HG02642 (cell line): ENCODE measurements around the gene ATRNL1.

Source experiments
- ATAC-seq: cut with Tn5 transposase; IDR thresholded peaks from one replicate; pipeline ENCODE4 v1.9.1; 2021; ENCODE audit warnings: mild to moderate bottlenecking; ENCODE audit not compliant: unreplicated experiment, poor library complexity

Gene ATRNL1

DNA sequence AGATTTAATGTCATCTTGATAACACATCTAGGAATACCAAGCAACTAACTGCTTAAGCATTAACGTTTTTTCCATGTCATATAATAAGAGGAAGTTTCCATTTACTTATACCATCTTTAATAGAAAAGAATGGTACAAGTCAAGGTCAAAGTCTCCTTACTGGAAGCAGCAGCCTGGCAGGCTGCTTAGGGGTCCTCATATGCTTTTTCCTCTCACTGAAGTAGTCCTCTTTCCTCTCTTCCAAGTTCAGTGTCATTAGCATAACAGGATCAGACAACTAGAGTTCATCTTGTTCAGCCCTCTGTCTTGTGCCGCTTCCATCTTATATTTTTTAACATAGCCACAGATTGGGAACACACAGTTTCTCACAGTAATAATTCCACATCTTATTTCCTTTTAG, 774.1 kb downstream of the ATRNL1 start:
- ATAC-seq: no peak

DNA sequence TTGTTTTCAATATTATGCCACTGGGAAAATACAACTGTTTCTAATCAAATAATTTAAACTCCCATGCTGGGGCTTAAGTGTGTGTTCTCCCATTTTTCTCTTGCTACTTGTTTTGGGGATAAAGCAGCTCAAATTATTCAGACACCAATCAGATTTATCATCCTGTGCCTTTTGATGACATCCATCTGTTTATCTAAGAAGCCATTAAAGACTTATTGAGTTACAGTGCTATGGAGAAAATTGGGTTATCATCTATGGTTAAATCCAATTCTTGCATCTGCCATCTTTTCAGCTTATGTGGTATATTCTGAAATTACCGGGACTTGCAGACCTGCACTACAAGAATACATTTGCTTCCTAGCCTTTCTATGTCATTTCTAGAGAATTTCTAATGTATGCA, 778.7 kb downstream of the ATRNL1 start:
- ATAC-seq: no peak

DNA sequence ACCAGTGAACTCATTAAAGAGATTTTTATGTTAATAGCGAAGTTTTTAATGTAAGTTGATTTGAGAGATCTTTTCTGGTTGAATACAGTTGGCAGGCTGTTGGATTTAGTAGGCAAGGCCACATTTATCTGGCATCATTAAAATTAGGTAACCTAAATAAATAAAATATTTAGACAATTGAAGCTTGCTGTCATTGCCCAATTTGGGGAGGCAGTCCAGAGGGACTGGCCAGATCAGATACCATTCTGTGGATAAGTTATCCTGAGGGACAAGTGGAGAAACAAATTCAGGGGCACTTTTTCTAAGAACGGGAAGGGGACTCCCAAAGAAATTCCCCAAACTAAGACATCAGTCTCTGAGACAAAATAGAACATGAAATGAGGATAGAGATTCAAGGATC, 782.0 kb downstream of the ATRNL1 start:
- no peak for ATAC-seq

DNA sequence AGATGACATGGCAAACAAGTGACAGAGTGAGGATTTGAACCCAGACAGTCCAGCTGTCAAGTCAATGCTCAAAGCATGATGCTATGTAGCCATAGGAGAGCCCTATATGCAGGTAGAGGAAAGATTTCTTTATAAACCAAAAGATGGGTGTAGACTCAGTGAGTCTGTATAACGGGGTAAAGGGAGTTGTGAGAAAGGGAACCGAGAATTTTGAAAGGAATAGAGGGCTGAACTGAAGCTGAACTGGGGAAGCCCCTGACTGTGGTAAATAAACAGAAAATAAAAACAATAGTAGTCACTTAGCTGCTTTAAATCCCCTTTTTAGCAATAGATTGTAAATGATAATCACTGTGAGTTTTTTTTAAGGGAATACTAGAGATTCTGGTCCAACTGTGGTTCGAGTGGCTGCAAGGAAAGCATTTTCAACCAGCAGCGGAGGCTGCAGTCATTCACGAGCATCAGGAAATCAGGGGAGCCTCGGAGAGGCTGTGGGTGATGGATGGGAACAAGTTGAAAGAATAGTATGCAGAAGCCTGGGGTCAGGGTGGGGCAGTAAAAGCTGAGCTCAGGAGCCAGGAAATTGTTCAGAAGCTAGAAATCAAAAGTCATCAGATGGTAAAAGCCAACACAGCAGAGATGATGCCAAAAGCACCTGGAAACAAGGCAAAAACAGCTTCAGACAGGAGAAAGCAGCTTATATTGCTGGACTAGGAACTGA, 786.4 kb downstream of the ATRNL1 start:
- ATAC-seq: peak; percentile 82

DNA sequence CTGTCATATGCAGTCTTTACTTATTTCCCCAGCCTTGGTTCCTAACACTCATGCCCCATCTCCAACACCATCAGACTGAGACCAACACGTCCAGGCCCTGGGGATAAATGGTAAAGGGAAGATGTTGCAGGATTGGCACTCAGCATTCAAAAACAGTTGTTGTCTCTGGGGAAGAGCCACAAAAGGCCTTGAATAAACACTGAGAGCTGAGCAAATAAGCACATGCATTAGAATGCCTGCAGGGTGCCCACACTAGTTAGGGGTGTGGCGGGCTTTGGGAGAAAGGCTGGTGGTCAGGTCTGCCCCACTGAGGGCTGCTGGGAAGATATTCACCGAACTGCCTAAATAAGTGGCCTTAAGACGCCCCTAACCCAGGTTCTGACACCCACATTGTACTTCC, 788.9 kb downstream of the ATRNL1 start:
- no peak for ATAC-seq

DNA sequence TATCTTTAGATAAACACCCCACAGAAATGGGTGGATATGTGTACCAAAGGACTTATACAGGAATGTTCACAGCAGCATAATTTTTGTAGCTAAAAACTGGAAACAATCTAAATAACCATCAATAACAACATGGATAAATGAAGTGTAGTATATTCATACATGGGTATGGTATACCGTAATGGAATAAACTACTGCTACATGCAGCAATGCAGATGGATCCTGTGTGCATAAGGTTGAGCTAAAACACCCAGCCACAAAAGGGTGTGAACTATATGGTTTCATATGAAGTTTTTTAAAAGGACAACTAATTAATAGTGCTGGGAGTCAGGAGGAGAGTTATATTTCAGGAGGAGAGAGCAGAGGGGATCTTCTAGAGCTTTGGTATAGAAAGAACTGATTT, 790.2 kb downstream of the ATRNL1 start:
- no peak for ATAC-seq

DNA sequence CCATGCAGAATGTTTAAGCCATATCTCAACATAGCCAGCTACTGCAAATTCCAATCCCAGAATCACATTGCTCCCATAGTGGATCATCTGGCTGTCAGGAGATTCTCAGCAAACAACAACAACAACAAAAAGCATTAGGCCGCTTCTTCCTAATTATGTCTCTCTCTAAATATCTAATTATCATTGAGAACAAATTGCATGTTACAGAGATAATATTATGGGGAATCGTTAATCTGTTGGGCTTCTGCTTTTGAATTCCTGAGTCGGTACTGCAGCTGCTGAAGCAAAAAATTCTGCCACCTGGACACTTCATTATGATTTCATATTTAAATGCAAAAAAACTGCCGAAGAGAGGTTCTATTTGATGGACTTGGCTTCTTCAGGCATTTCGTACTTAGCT, 791.2 kb downstream of the ATRNL1 start:
- no peak for ATAC-seq

DNA sequence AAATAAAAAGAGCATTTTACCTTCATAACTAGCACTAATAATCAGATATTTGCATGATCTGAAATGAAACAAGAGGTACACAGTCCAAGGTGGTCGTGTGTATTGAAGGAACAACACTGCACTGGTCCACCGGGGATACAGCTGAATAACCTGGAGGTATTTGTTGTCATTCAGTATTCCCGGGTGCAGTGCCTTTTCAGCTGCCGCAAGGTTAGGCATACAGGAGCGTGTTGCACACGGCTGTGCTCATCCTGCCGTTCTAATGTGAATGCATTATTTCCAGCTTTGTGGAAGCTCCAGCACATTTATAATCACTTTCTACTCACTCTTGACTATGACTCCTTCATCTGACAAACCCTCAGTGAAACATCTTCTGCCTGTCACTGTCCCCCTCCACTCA, 802.0 kb downstream of the ATRNL1 start:
- no peak for ATAC-seq

DNA sequence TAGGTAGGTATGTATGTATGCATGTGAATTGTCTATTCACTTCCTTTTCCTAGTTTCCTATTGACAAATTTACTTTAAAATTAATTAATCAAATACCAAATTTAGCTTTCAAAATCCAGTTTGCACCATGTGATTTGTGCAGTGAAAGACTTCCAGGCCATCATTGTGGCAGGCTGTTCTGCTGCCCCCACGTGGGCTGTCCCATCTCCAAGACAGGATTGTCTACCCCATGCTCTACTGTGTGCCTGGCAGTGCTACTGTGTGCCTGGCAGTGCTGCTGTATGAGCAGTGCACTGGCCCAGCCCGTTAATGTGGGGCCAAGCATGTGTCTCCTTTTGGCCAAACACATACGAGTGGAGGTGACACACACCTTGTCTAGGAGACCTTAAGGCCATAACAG, 805.1 kb downstream of the ATRNL1 start:
- ATAC-seq: no peak

DNA sequence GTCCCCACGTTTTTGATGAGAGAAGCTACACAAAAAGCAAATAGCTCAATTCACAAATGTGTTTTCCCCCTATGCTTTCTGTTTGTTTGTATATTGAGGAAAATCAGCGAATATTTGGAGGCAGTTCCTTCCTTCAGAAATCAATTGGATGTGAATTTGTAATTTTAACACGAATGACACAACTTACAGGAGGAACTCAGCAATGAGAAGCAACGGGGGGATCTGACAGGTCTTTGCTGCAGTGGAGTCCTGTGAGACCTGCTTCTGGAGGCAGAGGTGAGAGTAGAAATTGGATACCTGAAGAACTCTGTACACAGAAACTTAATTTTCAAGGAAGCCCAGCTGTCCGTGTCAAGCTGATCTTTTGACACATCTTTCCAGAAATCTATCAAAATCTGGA, 809.4 kb downstream of the ATRNL1 start:
- ATAC-seq: no peak

DNA sequence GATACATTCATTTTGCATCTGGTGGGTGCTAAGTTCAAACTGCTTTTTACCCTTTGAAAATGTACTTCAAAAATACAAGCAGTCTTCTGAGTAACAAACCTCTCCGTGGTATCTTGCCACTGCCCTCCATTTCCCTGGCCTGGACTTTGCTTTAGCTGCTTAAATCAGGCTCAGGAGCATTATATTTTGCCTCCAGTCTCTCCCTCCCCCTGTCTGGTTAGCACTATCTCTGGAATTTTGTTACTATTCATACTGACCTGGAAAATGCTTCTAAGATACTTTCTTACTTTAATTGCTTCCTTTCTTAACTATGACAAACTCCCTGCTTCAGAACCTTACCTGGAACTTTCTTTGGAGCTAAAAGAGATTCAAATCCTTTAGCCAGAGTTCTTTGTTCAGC, 810.0 kb downstream of the ATRNL1 start:
- ATAC-seq: no peak

DNA sequence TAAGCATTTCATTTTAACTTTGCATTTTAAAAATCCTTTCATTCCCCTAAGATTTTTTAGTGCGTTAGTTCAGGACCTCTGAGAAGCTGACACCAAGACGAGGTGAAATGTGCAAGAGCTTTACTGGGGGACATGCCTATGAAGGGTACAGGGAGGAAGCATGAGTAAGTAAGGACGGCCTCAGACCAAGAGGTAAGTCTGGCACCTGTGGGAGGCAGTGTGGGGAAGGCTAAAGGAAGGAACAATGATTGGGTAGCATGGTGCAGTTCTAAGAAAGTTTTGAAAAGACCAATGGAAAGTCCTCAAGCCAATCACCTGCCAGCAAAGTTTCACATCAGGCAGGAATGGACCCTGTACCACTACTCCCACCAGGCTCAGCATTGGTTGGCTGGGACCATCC, 810.7 kb downstream of the ATRNL1 start:
- no peak for ATAC-seq

DNA sequence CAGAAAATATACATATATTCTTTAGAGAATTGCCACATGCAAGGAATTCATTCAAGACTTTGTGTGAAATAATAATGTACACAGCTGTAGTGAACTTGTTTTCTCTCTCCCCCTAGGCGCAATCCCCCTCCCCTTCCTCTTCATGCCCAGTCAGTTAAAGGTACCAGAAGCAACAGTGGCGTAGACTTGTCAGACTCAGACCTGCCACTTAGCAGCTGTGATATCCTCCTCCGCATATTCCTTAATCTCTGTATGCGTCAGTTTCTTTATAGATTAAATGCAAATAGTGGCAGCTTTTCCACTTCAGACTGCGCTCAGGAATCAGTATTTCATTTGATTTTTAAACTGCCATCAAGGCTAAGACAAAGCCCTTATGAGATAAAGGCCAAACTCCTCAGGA, 815.9 kb downstream of the ATRNL1 start:
- no peak for ATAC-seq

DNA sequence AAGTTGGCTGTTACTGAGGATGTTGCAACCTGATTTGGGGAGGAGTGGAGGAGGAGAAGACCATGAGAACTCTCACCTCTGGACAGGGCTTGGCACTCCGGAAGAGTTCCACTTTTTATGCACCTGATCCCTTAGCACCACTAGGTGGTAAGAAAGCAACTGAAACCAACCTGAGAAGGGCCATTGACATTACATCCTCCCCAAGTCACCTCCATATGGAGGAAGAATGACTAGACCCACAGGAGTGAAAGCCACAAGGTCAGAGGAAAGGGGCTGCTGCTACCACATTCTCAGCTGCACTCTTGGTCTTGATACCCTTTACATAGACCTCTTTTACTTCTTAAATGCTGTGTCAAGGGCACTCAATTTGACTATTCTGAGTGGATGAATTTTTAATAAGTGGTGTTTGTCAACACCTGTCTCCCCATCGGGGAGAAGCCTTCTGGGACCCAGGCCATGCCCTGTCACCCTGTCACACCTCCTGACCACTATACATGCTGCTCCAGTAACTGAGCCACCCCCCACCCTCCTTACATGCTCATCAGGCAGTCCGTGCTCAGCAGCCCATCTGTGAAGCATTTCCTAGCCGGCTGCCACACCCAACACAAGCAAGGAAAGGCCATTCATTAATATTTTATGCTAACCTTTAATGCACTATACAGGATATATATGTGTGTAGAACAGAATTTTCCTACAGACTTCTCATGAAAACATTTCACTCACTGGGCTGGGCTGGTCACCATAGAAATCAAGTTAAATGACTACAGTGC, 817.0 kb downstream of the ATRNL1 start:
- no peak for ATAC-seq

DNA sequence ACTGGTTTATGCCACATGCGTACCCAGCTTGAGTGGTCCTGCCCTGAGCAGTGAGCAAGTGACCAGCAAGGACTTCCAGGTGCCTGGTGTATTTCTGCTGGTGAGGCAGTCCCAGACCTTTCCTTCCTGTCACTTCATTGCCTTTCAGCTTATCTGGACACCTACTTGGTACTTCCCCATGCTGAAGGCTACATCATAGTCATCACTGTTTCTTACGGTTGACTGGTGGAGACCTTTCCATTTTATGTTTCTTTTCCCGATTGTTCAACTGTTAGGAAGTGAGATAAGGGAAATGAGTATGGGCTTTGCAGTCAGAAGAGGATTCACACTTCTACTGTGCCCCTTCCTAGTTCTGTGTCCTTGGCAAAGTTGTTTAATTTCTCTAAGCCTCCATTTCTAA, 821.3 kb downstream of the ATRNL1 start:
- no peak for ATAC-seq

DNA sequence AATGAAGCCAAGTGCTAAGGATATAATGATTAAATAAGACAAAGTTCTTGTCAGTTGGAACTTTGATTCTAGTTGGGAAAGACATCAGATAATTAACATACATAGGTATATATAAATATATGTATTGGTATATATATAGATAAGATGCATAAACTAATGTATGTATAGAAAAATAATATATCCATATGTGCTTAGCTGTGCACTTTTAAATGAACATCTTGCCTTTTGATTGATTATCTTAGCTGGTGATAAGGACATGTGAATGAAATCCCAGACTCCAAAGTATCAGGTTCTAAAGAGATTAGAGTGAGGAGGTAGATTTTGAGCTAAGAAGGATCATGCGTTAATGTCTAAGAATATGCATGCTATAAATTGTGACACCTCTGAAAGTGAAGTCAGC, 822.3 kb downstream of the ATRNL1 start:
- no peak for ATAC-seq

DNA sequence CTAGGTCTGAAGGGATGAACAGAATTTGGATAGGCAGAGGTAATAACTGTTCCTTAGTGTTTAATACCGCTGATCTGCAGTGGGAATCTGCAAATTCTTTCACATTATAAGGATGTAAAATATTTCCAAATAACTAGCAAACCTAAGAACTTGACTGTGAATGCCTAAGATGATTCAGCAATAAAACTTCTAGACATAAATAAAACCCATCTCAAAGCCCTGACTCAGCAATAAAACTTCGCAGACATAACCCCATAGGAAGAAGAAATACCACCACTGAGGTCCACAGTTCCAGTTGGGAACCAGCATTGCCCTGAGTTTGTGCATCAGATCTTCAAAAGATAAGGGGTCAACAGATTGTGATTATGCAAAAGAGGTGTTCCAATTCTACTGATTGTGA, 825.6 kb downstream of the ATRNL1 start:
- ATAC-seq: no peak

DNA sequence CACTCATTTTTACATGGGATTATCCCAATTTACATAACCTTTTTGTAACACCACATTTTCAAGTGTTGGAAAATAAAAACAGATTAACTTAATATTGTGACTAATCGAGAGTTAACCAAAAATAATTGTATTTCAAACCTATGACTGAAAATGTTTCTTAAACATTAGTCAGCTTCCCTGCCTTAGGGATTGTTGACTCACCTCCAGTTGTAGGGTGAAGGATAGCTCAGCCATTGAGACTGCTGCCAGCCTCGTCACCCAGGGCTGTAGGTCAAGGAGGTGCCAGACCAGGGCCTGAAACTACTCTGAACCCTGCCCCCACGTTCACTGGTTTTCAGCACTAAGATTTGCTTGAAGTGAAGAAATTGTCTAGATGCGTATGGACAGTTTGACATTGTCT, 828.6 kb downstream of the ATRNL1 start:
- no peak for ATAC-seq

DNA sequence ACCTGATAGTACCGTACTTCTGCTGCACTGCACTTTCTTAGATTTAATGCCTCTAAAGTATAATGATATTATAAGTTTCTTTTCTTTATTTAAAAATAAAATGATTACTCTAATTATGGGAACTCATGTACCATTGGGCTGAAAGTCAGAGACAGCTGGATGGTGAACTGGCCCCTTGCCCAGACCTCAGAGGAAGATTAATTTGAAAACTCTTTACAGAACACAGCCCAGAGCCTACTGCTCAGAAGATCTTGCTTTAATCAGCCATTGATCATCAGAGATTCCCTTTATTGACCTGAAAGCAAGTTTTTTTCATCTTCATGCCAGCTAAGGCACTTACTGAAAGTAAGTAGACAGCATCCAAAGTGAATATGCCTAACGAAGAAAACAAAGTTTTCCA, 838.1 kb downstream of the ATRNL1 start:
- ATAC-seq: no peak

DNA sequence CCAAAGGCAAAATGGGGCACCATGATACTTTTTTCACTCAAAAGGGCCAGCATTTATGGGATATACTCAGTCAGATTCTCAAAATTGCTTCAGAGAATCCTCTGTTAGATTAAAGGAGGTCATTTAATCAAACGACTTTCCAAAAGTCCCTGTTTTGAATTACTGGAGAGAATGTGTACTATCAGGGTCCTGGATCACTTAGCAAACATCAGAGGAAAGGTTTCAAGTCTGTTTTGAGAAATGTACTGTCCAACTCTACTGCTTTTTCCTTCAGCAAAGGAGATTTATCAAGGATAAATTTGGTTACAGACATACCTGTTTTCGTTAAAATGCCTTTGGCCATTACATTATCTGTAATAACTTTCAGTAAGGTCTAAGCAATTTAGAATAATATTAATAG, 838.9 kb downstream of the ATRNL1 start:
- no peak for ATAC-seq

DNA sequence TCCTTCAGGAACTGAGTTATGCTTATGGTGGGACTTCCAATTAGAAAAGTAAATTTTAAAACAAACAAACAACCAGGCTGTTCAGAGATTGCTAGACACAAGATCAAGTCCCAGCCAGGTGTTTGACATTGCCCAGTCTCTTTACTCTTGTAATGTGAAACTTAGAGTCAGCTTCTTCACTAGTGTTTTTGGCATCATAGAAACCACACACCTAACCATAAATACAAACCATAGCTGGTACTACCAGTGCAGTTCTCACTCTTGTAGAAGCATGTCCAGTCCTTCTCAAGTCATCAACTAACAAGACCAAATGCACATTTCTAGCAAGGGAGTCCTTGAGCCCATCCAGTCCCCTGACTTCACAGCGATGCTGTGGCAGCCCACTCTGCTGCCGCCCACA, 839.9 kb downstream of the ATRNL1 start:
- ATAC-seq: no peak

DNA sequence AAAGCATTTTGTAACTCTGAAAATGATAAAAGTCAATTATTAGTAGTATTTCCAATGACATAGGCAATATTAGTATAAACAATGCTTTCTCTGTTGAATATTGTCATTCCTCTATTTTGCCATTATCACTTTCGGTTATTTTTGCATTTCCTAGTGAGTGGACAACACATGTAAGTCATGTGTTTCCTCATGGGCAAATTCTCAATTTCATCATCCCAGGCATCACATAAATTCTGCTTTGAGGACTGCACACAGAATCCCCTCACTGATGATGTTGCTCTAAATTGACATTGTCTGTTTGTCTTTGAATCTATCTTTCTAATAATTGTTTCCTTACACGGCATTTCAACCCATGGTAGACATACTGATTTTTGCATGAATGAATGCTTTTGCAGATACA, 842.6 kb downstream of the ATRNL1 start:
- no peak for ATAC-seq
